Measurements from ENCODE around the gene MRPL55.
A peak's percentile ranks its signal among the peaks of the same experiment; 100 is the strongest.

Gene MRPL55

GRCh38 chr1:228147768-228148167, 38.7 kb upstream of the MRPL55 start:
- no peak for DNase-seq (ENCODE audit: low spot score)

DNA sequence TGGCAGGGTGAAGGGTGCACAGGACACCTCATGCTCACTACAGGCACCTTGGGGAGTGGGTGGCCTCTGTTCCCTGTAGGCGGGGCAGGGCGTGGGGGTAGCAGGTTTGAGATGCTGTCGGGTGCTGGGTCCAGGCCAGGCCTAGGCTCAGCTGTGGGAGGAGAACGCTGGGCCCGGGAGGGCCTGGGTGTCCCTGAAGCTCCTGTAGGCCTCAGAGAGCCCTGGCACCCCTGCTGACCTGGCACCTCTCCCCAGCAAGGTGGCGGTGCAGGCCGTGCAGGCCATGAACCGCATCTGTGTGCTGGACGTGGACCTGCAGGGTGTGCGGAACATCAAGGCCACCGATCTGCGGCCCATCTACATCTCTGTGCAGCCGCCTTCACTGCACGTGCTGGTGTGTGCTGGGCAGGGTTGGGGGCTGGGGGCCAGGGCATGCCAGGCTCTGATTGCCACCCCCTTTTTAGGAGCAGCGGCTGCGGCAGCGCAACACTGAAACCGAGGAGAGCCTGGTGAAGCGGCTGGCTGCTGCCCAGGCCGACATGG, 38.1 kb upstream of the MRPL55 start:
- DNase-seq (ENCODE audit: low spot score) = no peak

GRCh38 chr1:228146417-228147150, 37.5 kb upstream of the MRPL55 start:
- DNase-seq (ENCODE audit: low spot score) = no peak

GRCh38 chr1:228145463-228146416, 36.6 kb upstream of the MRPL55 start:
- no peak for DNase-seq (ENCODE audit: low spot score)

DNA sequence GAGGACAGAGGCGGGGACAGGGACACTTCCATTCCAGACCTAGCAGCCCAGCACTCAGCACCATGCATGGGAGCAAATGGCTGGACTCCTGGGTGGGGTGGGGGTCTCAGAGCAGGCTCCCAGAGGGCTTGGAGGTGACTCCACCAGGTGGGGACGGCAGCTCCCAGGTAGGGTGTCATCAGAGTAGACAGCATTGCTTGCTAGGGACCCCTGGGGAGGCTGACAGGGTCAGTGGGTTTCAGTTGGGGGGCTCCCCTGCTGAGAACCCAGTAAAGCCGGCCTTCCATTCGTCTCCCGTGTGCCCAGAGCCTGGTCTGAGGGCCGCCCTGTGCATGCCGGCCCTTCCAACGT, 35.9 kb upstream of the MRPL55 start:
- no peak for DNase-seq (ENCODE audit: low spot score)

DNA sequence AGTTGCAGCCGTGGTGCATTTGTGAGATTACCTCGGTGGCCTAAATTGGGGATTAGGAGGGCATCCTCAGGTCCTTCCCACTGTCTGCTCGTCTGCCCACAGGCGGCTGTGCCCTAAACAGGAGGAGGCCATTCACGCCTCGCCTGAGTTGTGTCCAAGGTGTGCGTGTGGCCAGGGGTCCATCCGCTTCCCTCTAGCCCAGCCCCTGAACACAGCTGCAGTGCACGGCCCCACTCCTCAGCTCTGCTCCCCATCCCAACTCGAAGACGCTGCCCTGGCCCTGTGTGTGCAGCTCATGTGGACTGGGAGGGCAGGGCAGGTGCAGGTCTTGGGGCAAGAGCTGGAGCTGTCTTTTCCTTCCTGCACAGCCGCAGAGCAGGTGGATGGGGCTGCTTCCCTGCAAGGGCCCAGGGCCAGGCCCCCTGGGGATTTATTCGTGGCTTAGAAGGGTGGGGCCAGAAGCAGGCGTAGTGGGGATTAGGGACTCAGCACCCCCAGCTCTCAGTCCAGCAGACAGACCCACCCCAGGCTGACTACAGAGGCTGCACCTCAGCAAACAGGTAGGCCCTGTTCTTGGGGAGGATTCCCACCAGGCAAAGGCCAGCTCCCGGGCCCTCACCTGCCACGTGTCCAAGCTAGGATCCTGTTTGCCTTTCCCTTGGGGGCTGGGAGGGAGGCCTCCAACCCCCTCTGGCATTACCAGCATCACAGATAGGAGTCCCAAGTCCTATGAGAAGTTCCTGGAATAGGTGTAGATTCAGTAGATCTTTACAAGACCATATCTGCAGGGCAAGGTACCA, 35.3 kb upstream of the MRPL55 start:
- no peak for DNase-seq (ENCODE audit: low spot score)

GRCh38 chr1:228143480-228144192, 34.5 kb upstream of the MRPL55 start:
- no peak for DNase-seq (ENCODE audit: low spot score)

- no peak for DNase-seq (ENCODE audit: low spot score)
Observed at GRCh38 chr1:228142701-228143136, 33.6 kb upstream of the MRPL55 start.

DNA sequence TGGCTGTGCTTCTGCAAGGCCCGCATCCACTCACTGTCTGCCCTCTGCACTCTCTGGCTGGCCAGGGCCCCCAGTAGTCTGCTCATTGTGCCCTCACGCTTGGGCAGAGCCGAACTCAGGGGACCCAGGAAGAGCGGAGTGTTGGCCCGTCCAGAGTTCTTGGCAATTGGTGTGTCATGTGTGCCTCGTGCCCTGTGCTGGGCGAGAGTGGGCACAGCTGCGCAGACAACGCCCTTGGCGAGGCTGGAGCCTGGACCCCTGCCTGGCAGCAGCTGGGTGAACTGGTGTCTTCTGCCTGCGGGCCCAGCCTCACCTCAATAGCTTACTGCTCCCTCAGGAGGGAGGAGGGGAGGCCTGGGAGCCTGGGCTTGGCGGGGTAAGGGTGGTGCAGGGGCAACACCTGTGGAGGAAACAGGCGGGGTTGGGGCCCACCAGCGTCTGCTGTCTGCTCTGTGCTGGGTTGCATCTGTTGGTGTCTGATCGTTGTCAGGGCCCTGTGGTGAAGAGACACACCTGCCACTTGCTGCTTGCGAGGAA, 33.1 kb upstream of the MRPL55 start:
- no peak for DNase-seq (ENCODE audit: low spot score)

GRCh38 chr1:228141226-228142044, 32.3 kb upstream of the MRPL55 start:
- DNase-seq (ENCODE audit: low spot score) = no peak

DNA sequence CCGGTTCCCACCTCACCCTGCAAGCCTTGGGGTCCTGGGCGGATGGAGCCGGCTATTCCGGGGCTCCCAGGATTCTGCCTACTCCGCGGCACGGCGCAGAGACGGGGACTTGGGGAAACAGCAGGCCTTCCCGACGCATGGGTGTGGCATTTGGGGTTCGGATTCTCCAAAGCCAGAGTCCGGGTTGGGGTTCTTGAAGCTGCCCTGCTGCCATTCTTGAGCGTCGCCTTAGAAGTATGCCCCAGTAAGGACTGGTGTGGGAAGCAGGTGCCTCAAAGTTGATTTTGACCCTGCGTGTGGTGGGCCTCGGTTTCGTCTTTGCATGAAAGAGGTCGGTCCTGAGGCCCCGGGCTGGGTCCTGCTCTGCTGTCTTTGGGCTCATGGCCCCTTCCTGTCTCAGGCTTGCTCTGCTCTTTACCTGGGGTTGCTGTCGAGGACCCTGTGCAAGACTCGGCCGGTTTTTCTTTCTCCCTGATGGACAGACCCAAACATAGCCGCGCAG, 31.7 kb upstream of the MRPL55 start:
- no peak for DNase-seq (ENCODE audit: low spot score)

- DNase-seq (ENCODE audit: low spot score) = peak; percentile 95
Observed at GRCh38 chr1:228139931-228140723, 31.0 kb upstream of the MRPL55 start, which contains the start of gene GUK1. TSS of gene GUK1 (plus strand) at chr1:228140279. CDS start at chr1:228140303, 24 bp downstream.

GRCh38 chr1:228139406-228139930, 30.4 kb upstream of the MRPL55 start:
- DNase-seq (ENCODE audit: low spot score) = no peak

GRCh38 chr1:228136901-228137300, 27.8 kb upstream of the MRPL55 start:
- DNase-seq (ENCODE audit: low spot score) = no peak

- no peak for DNase-seq (ENCODE audit: low spot score)
Observed at GRCh38 chr1:228134591-228134990, 25.5 kb upstream of the MRPL55 start.

DNA sequence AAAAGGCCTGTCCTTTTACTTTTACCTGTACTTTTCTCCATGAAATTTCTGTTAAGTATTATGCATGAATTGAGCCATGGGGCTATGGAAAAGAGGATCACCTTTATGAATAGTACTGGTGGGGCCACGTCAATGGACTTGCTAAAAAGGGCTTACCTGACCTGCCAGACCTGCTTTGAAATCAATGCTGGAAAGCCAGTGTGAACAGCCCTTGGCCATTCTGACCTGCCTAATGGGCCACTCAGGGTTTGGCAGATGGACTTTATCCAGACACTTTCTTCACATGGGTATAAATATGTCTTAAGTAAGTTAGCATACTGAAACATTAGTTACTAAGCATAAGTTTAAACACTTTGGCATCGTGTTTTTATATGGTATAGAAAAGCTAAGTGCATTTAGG, 22.7 kb upstream of the MRPL55 start:
- no peak for DNase-seq (ENCODE audit: low spot score)

- no peak for DNase-seq (ENCODE audit: low spot score)
Observed at GRCh38 chr1:228125185-228125584, 16.1 kb upstream of the MRPL55 start.

GRCh38 chr1:228123505-228123904, 14.4 kb upstream of the MRPL55 start:
- DNase-seq (ENCODE audit: low spot score) = no peak

DNA sequence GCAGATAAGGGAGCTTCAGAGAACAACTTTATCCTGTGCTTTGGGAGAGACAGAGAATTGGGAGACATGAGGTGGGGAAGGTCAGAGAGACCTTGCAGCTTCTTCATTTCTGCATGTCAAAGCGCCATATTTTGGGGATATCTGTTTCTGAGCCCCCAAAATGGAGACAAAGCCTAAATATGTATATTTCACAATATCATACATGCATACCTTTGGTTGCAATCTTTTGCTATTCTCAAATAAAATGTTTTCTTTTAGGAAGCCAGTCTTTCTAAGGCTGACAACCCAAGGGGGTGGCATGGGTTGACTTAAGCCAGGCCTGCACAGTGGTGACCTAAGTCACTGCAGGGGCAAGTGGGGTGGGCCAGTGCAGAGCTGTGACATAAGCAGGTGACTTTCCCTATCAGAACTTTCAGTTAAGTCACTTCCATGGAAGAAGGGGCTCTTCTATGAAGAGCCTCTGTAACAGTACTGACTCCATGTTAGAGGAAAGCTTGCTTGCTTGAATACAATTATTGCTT, 13.9 kb upstream of the MRPL55 start:
- no peak for DNase-seq (ENCODE audit: low spot score)
